M059J (cell line): Measurements from ENCODE around the gene RPS26. TPM values are rescaled to one million over a fixed set of nuclear protein-coding genes. Genes with fewer than 3 reads are reported as not detected.

Experiments used
- DNase-seq: peaks from one replicate; pipeline ENCODE4 v3.0.0-alpha.2; 2012; ENCODE audit warnings: low read depth
- total RNA-seq: library from RNA; depleted of rRNA; stranded (reverse); fragments of >200 nt; shearing (Covaris generic); gene quantifications from 2 replicates; pipeline ENCODE4 v1.2.3, GENCODE V29; 2014; rRNA removed

The RPS26 gene
- total RNA-seq, 1 experiment from 2014 or later = 1,969 TPM

DNA sequence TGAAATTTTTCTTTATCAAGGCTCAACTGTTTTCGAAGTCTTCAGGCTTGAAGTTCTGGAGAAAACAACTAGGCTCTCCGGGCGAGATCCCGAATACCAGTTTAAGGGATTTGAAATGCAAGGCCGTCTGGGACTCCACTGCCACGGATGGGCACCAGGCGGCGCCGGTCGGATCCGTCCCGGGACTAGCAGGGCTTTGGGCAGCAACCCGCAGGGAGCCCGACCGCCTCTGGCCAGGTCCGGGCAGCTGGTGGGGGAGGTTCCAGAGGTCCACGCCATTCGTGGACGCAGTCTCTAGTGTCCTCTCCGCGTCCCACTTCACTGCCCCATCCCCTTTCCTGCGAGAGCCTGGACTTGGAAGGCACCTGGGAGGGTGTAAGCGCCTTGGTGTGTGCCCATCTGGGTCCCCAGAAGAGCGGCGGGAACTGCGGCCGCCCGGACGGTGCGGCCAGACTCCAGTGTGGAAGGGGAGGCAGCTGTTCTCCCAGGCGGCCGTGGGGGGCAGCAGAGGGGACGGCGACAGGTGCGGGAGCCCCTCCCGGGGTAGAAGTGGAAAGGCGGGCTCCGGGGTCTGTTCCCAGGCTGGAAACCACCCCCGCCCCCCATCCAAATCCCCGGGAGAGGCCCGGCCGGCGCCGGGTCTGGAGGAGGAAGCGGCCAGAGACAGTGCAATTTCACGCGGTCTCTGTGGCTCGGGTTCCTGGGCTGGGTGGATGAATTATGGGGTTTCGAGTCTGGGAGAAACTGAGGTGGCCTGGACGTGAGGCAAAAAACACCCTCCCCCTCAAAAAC, 37.4 kb downstream of the RPS26 start:
- peak; percentile 86 for DNase-seq

DNA sequence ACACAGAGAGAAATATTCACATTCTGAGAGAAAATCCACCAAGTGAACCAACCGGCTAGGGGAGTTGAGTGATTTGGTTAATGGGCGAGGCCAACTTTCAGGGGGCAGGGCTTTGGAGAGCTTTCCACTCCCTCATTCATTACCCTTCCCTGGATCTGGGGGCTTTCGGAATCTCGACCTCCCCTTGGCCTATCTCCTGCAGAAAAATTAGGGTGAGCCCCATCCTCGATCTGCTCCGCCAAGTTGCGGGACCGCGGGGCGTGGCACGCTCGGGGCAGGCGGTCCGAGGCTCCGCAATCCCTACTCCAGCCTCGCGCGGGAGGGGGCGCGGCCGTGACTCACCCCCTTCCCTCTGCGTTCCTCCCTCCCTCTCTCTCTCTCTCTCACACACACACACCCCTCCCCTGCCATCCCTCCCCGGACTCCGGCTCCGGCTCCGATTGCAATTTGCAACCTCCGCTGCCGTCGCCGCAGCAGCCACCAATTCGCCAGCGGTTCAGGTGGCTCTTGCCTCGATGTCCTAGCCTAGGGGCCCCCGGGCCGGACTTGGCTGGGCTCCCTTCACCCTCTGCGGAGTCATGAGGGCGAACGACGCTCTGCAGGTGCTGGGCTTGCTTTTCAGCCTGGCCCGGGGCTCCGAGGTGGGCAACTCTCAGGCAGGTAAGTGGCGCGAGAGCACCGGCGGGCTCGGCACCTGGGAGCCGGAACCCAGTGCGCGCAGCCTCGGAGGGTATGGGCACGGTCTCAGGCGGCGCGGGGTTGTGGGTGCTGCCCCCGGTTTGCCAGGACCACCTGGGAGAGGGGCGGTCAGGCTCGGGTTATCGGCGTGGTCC, 38.2 kb downstream of the RPS26 start, which contains the start of gene ERBB3:
Gene ERBB3 (plus strand): TSS at position 443 of the 833 bp plus-strand sequence. CDS start 136 bp downstream, at position 579.
- DNase-seq = peak; percentile 84

DNA sequence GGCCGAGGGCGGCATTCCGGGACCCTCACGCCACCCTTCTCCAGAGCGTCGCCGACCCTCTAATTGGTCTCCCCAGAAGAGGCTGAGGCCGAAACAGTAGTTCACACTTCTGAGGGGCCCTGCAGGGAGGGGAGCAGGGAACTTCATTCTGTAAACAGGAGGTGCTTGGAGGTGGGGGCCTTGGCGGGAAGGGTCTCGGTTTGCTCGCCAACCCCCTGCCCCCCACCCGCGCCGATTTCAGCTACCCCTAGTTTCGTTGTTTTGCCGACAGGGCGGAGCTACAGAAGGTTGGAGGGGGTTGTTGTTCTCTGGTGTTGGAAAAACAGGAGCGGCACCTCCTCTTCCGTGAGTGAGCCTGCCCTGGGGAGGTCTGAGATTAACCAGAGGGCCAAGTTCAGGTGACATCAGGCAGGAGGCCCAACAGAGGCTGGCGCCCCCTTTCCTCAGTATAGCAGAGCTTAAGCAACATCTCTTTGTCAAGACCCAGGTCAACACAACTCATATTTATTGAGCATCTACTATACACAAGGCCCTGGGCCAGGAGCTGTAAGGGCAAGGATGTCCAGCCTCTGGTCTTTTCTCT, 38.9 kb downstream of the RPS26 start:
- no peak for DNase-seq

DNA sequence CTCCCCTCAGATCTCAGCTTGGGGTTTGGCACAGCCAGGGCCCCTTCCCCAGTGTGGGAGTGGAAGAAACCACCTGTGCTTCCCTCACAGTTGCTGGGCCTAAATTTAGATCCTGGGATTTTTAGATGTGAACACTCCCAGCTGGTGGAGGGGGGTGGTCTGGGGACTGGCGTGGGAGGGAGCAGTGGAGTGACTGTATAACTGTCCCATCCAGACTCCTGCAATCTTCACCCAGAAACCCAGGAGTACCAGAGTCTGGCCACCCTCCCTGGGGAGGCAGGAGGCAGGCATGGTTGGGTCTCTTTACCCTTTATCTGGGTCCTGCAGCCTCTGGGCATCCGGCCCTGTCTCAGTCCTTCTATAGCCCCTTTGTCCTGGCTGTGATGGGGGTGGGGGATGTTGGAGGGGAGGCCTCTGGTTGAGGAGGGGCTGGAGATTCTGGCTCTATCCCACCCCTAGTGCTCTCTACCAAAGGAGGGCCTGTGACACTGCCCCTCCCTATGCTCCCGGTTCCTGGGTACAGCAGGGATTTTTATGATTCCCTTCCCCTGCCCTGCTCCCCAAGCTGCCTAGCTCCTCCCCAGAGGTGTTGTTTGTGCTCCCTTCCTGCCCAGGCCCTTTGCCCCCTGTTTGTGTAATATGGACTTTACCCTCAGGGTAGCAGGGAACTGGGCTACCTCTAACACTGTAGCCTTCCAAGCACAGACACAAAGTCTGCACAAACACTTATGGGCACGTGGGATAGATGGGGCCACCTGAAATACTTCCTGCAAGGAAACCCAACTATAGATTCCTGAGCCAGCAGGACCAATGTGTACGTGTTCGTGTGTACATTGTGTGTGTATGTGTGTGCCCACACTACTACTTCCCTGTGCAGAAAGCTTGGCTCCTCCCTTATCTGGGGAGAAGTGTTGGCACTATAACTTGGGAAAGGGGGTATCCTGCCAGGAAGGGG, 40.0 kb downstream of the RPS26 start:
- DNase-seq = no peak

DNA sequence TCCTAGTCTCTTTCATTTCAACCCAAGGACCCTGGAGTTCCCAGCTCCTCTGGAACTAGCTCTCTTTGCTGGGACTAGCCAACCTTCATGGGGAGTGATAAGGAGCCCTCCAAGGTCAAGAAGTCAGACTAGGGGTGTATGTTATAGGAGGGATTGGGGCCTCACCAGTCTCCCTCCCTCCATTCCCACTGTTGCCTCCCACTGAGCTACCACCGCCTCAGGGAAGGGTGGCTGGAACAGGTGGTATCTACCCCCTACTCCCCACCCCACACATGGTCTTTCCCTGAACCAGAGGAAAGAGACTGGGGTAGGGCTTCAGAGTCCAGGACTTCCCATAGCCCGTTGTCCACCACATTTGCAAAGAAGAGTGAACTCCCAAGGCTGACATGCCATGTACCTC, 40.7 kb downstream of the RPS26 start:
- DNase-seq = no peak

DNA sequence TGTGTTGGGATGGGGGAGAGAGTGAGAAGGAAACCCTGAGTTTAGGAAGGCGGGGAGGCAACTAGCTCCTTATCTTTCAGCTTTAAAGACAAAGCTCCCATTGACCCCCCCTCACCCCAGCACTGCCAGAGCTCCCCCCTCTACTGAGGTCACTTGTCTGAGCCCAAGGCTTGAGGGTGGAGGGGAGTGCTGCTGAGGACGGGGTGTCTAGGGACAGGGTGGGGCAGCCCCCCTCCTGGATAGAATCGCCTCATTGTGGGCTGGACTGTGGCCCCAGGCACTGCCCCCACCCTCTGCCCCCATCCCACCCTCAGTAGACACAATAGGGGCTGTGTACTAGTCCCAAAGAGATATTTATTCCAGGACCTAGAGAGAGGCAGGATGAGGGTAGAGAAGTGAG, 41.2 kb downstream of the RPS26 start:
- no peak for DNase-seq

DNA sequence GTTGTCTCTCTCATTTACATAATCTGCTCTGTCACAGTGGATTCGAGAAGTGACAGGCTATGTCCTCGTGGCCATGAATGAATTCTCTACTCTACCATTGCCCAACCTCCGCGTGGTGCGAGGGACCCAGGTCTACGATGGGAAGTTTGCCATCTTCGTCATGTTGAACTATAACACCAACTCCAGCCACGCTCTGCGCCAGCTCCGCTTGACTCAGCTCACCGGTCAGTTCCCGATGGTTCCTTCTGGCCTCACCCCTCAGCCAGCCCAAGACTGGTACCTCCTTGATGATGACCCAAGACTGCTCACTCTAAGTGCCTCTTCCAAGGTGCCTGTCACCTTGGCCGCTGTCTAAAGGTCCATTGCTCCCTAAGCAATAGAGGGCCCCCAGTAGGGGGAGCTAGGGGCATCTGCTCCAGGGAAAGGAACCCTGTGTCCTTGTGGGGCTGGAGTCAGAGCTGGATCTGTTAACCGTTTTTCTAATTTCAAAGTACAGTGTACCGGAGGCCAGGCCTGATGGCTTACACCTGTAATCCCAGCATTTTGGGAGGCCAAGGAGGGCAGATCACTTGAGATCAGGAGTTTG, 43.3 kb downstream of the RPS26 start:
- DNase-seq = no peak

DNA sequence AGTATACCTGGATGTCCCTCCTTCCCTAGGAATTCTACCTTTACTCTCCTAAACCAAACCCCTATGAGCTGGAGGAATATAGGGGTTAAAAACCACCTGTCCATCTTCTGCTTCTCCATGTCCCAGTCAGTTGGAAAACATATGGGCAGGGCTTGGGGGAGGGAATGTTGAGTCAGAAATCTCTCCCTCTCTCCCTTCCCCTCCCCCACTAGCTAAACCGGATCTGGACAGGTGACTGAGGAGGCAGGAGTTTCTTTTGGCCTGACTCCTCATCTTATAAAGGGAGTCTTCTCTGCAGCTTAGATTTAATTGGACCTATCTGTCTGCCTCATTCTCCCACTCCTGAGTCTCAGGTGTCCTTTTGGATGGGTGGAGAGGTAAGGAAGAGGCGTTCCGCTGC, 44.4 kb downstream of the RPS26 start:
- DNase-seq = no peak

DNA sequence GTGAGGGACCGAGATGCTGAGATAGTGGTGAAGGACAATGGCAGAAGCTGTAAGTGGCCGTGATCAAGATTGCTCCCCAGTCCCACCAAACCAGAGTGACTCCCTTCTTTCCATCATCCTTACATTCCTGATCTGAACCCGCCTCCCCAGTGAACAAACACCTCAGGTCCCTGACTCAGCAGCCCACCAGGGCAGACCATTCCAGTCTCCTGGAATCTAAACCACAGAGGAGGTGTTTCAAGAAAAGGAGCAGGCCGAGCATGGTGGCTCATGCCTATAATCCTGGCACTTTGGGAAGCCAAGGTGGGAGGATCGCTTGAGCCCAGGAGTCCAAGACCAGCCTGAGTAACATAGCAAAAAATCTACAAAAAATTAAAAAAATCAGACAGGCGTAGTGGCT, 44.9 kb downstream of the RPS26 start:
- no peak for DNase-seq

DNA sequence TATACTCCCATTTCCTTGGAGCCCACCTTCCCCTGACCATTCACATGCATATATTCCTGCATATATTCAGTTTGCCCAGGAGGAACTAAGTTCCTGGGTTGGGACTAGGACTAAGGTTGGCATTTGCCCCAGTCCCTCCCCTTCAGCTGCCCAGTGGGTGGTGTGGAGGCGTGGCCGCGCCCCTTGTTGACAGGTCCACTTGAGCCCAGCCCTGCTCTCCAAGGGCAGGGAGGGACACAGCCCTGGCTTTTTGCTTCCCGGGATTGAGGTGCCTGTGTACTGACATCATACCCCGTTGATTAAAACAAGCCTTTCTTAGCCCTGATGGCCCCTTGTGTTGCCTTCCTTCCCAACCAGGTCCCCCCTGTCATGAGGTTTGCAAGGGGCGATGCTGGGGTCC, 45.5 kb downstream of the RPS26 start:
- DNase-seq = no peak

Other genes with a start within 250 kb of the RPS26 start
- gene SARNP, start 224.2 kb upstream of the RPS26 start, total RNA-seq = 144 and 154 TPM in 2 replicates
- 22.5 and 48.2 TPM in 2 replicates for gene ORMDL2, start 223.9 kb upstream of the RPS26 start, total RNA-seq
- gene DNAJC14, start 212.3 kb upstream of the RPS26 start, total RNA-seq = 34.5 and 42.3 TPM in 2 replicates
- 1.5 and 2.9 TPM in 2 replicates for gene MMP19, start 199.0 kb upstream of the RPS26 start, total RNA-seq
- 26.8 and 28.0 TPM in 2 replicates for gene PYM1, start 114.0 kb upstream of the RPS26 start, total RNA-seq
- gene DGKA, start 110.8 kb upstream of the RPS26 start, total RNA-seq = 21.7 and 31.3 TPM in 2 replicates
- gene PMEL, start 75.9 kb upstream of the RPS26 start, total RNA-seq = 0.54 and 0.69 TPM in 2 replicates
- 112 and 148 TPM in 2 replicates for gene CDK2, start 75.1 kb upstream of the RPS26 start, total RNA-seq
- gene RAB5B, start 67.8 kb upstream of the RPS26 start, total RNA-seq = 58.1 and 71.3 TPM in 2 replicates
- gene SUOX, start 44.6 kb upstream of the RPS26 start, total RNA-seq = 9.7 and 17.0 TPM in 2 replicates
- gene IKZF4, start 20.9 kb upstream of the RPS26 start, total RNA-seq = 0.57 and 1.2 TPM in 2 replicates
- 0.37 TPM in 1 of 2 replicates, not detected in the other for gene ERBB3, start 38.2 kb downstream of the RPS26 start, total RNA-seq
- 134 and 184 TPM in 2 replicates for gene PA2G4, start 62.6 kb downstream of the RPS26 start, total RNA-seq
- gene RPL41, start 74.7 kb downstream of the RPS26 start, total RNA-seq = 2,885 and 2,938 TPM in 2 replicates
- 1.4 and 2.1 TPM in 2 replicates for gene ZC3H10, start 76.3 kb downstream of the RPS26 start, total RNA-seq
- gene ESYT1, start 86.3 kb downstream of the RPS26 start, total RNA-seq = 86.5 and 117 TPM in 2 replicates
- gene MYL6B, start 110.7 kb downstream of the RPS26 start, total RNA-seq = 84.5 and 88.7 TPM in 2 replicates
- 2,913 and 3,348 TPM in 2 replicates for gene MYL6, start 116.4 kb downstream of the RPS26 start, total RNA-seq
- 32.4 and 34.5 TPM in 2 replicates for gene SMARCC2, start 147.6 kb downstream of the RPS26 start, total RNA-seq
- gene RNF41, start 180.0 kb downstream of the RPS26 start, total RNA-seq = 42.8 and 54.9 TPM in 2 replicates
- gene NABP2, start 182.4 kb downstream of the RPS26 start, total RNA-seq = 64.4 and 73.3 TPM in 2 replicates
- gene SLC39A5, start 188.1 kb downstream of the RPS26 start, total RNA-seq = not detected in 2 replicates
- gene ANKRD52, start 216.5 kb downstream of the RPS26 start, total RNA-seq = 15.8 and 19.2 TPM in 2 replicates
- 15.4 and 17.1 TPM in 2 replicates for gene COQ10A, start 225.0 kb downstream of the RPS26 start, total RNA-seq